Liver (tissue), 9 donors: ENCODE data around the gene KCNMA1. TPM values are rescaled to one million over a fixed set of nuclear protein-coding genes. Genes with fewer than 3 reads are reported as not detected.

Experiments used
- DNase-seq: peaks from one replicate; pipeline ENCODE4 v3.0.0-alpha.2; 2017; ENCODE audit warnings: low spot score
- H3K27ac ChIP-seq, 2 donors: one replicate each; pipeline ENCODE4 v1.7.0; 2013; ENCODE audit warnings: inconsistent platforms in 2 of 2, low read length in 2 of 2, control low read depth in 1 of 2, low read depth in 1 of 2, mild to moderate bottlenecking in 1 of 2
- H3K27me3 ChIP-seq, 4 donors: one replicate each; pipeline versions ENCODE4 v1.6.1 to v1.7.0; 2013; ENCODE audit warnings: low read length in 3 of 4, inconsistent platforms in 1 of 4, mild to moderate bottlenecking in 1 of 4, moderate library complexity in 1 of 4; ENCODE audit not compliant: control insufficient read depth in 4 of 4, insufficient read depth in 4 of 4
- H3K36me3 ChIP-seq, 4 donors: one replicate each; pipeline versions ENCODE4 v1.6.1 to v1.7.0; 2013; ENCODE audit warnings: low read length in 3 of 4, mild to moderate bottlenecking in 3 of 4, low read depth in 1 of 4, moderate library complexity in 1 of 4; ENCODE audit not compliant: control insufficient read depth in 4 of 4, insufficient read depth in 3 of 4
- H3K4me1 ChIP-seq, 4 donors: one replicate each; pipeline versions ENCODE4 v1.6.1 to v1.7.0; 2013; ENCODE audit warnings: low read length in 3 of 4, mild to moderate bottlenecking in 3 of 4, moderate library complexity in 1 of 4; ENCODE audit not compliant: control insufficient read depth in 4 of 4, insufficient read depth in 4 of 4
- H3K4me3 ChIP-seq, 3 donors: one replicate each; pipeline versions ENCODE4 v1.6.1 to v1.7.0; 2013; ENCODE audit warnings: low read length in 3 of 3, control low read depth in 1 of 3, low read depth in 1 of 3, mild to moderate bottlenecking in 1 of 3
- H3K9ac ChIP-seq, 2 donors: one replicate each; pipeline ENCODE4 v1.7.0; 2013; ENCODE audit warnings: low read length in 2 of 2, mild to moderate bottlenecking in 2 of 2, moderate library complexity in 2 of 2, control low read depth in 1 of 2, low read depth in 1 of 2
- H3K9me3 ChIP-seq, 4 donors: one replicate each; pipeline versions ENCODE4 v1.6.1 to v1.7.0; 2013; ENCODE audit warnings: low read length in 3 of 4; ENCODE audit not compliant: control insufficient read depth in 4 of 4
- EGR1 ChIP-seq, 2 donors: IDR thresholded peaks; 2 replicates each; pipeline ENCODE4 v1.6.1; 2016 to 2018; ENCODE audit warnings: antibody characterized with exemption in 2 of 2, low read depth in 2 of 2
- FOXA1 ChIP-seq: IDR thresholded peaks from 2 replicates; pipeline ENCODE4 v1.6.1; 2016; ENCODE audit warnings: antibody characterized with exemption
- GABPA ChIP-seq, 2 donors: IDR thresholded peaks in 1 of 2; conservative IDR thresholded peaks in 1 of 2; 2 replicates each; pipeline ENCODE4 v1.6.1; 2016; ENCODE audit warnings: antibody characterized with exemption in 2 of 2, mild to moderate bottlenecking in 1 of 2, moderate library complexity in 1 of 2
- HNF4G ChIP-seq: IDR thresholded peaks from 2 replicates; pipeline ENCODE4 v1.6.1; 2016; ENCODE audit warnings: antibody characterized with exemption
- JUND ChIP-seq, 2 donors: IDR thresholded peaks; 2 replicates each; pipeline ENCODE4 v1.6.1; 2016; ENCODE audit warnings: antibody characterized with exemption in 2 of 2
- NR2F2 ChIP-seq: IDR thresholded peaks from 2 replicates; pipeline ENCODE4 v1.6.1; 2016; ENCODE audit warnings: antibody characterized with exemption
- RAD21 ChIP-seq, 2 donors: IDR thresholded peaks; 2 replicates each; pipeline ENCODE4 v1.6.1; 2016; ENCODE audit warnings: antibody characterized with exemption in 2 of 2, mild to moderate bottlenecking in 2 of 2
- SP1 ChIP-seq: IDR thresholded peaks from 2 replicates; pipeline ENCODE4 v1.6.1; 2018; ENCODE audit warnings: antibody characterized with exemption, mild to moderate bottlenecking
- TAF1 ChIP-seq: conservative IDR thresholded peaks from 2 replicates; pipeline ENCODE4 v1.6.1; 2016; ENCODE audit warnings: antibody characterized with exemption, mild to moderate bottlenecking
- YY1 ChIP-seq: IDR thresholded peaks from 2 replicates; pipeline ENCODE4 v1.6.1; 2016; ENCODE audit warnings: antibody characterized with exemption, mild to moderate bottlenecking
- WGBS: extraction: QIAGEN DNeasy Blood & Tissue Kit; methylation state at CpG from one replicate; pipeline ENCODE4 v1.1.7; 2013; 5-methylcytosine and 5-hydroxymethylcytosine counted together
- polyA plus RNA-seq, 2 donors: library from polyadenylated mRNA; stranded (reverse) in 1 of 2; unstranded in 1 of 2; fragments of 200-250 nt in 1 of 2; fragments of >200 nt in 1 of 2; fragmentation: Nextera tagmentation in 1 of 2; extraction: Ambion mirVana in 1 of 2; gene quantifications; one replicate each; pipeline versions ENCODE4 v1.2.1 to v1.2.3, GENCODE V29; 2013 to 2015
- total RNA-seq, 2 donors: library from RNA; depleted of rRNA; stranded (reverse); fragments of >200 nt; gene quantifications; one replicate each; pipeline ENCODE4 v1.2.3, GENCODE V29; 2014
- TF ChIP-seq, protein P1 (sequence below): IDR thresholded peaks from 2 replicates; pipeline ENCODE4 v1.6.1; 2016; ENCODE audit warnings: antibody characterized with exemption
- TF ChIP-seq, protein P2 (sequence below): IDR thresholded peaks from 2 replicates; pipeline ENCODE4 v1.6.1; 2016; ENCODE audit warnings: antibody characterized with exemption
- TF ChIP-seq, protein P3 (sequence below): IDR thresholded peaks from 2 replicates; pipeline ENCODE4 v1.6.1; 2016; ENCODE audit warnings: antibody characterized with exemption, mild to moderate bottlenecking
- TF ChIP-seq, protein P4 (sequence below): IDR thresholded peaks from 2 replicates; pipeline ENCODE4 v1.6.1; 2016; ENCODE audit warnings: antibody characterized with exemption
- TF ChIP-seq, protein P5 (sequence below): fragments of 150-350 bp; IDR thresholded peaks from 2 replicates; pipeline ENCODE4 v1.5.1; 2017; ENCODE audit warnings: improper control_type of control experiment, low read depth, low read length; ENCODE audit not compliant: missing input control
- donor health status: healthy.
- donor health status: healthy.
- donor health status: healthy.
- donor health status: healthy.
- donor health status: healthy.

KCNMA1 gene
- total and polyA plus RNA-seq, 4 donors, result 2.5 to 9.7 (median 4.7) TPM

DNA sequence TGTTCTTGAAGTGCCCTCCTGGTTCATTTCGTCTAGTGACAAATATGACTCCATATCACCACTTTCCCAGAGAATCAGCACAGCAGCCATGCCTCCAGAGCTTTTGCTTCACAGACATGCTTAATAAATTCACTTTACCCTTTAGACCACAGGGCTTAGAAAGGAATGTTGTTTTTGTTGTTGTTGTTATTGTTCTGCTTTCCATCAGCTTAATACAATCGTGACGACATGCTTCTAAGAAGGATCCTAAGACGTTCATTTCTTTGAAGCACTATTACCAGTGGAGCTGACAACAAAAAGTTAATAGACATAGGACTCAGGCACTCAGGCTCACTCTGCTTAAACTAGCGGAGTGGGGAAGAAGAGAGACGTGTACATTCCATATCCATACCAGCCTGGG, 418.6 kb downstream of the KCNMA1 start:
- no peaks in the 10 kb centered on the region for H3K27me3 ChIP-seq
- H3K9ac ChIP-seq, result no peak overlapping the region
- no peaks in the 10 kb centered on the region for H3K9me3 ChIP-seq
- no peak for DNase-seq
- H3K4me1 ChIP-seq, result no peaks in the 10 kb centered on the region
- H3K27ac ChIP-seq, result no peak overlapping the region
- TF ChIP-seq, protein P1, sequence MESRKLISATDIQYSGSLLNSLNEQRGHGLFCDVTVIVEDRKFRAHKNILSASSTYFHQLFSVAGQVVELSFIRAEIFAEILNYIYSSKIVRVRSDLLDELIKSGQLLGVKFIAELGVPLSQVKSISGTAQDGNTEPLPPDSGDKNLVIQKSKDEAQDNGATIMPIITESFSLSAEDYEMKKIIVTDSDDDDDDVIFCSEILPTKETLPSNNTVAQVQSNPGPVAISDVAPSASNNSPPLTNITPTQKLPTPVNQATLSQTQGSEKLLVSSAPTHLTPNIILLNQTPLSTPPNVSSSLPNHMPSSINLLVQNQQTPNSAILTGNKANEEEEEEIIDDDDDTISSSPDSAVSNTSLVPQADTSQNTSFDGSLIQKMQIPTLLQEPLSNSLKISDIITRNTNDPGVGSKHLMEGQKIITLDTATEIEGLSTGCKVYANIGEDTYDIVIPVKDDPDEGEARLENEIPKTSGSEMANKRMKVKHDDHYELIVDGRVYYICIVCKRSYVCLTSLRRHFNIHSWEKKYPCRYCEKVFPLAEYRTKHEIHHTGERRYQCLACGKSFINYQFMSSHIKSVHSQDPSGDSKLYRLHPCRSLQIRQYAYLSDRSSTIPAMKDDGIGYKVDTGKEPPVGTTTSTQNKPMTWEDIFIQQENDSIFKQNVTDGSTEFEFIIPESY, result no peak
- TF ChIP-seq GABPA (IDR thresholded peaks at IDR 0.05 in 1 of 2, conservative IDR thresholded peaks at IDR 0.05 in 1 of 2), result no peak
- TF ChIP-seq YY1, result no peak
- TF ChIP-seq TAF1, result no peak
- TF ChIP-seq, protein P2, sequence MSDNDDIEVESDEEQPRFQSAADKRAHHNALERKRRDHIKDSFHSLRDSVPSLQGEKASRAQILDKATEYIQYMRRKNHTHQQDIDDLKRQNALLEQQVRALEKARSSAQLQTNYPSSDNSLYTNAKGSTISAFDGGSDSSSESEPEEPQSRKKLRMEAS, result no peak
- no peak for TF ChIP-seq JUND (IDR thresholded peaks at IDR 0.05)
- no peak for TF ChIP-seq NR2F2
- H3K36me3 ChIP-seq, result no peaks in the 10 kb centered on the region
- no peak overlapping the region for H3K4me3 ChIP-seq
- WGBS, result 92% methylated on average over 6 of the region's 6 CpGs

DNA sequence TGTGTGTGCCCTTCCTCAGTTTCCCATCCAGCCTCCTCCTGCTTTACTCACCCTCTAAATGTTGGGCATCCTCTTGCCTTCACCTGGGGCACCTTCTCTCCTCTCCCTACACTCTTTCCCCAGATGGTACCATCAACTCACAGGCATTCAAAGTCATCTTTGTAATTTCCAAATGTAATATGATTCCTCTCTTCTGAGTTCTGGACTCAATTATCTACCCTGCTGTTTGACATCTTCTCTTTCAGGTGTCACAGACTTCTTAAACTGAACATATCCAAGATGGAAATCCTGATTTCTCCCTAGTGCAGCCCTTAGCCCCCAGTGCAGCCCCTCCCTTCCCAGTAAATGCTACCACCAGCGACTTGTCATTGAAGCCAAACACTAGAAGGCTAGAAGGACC, 422.8 kb downstream of the KCNMA1 start:
- Histone ChIP-seq H3K36me3 (no peaks in the 10 kb centered on the region), H3K4me3 (no peak overlapping the region), H3K27me3 (no peaks in the 10 kb centered on the region), H3K27ac (no peak overlapping the region), H3K9me3 (peaks cover 0 to 3% (median 0%) of the 10 kb centered on the region in 4 donors), H3K4me1 (no peaks in the 10 kb centered on the region), H3K9ac (no peak overlapping the region)
- no peak for DNase-seq
- 97% methylated on average over 1 of the region's 1 CpG for whole genome bisulfite sequencing
- no peak for TF ChIP-seq SP1
- TF ChIP-seq, protein P3, sequence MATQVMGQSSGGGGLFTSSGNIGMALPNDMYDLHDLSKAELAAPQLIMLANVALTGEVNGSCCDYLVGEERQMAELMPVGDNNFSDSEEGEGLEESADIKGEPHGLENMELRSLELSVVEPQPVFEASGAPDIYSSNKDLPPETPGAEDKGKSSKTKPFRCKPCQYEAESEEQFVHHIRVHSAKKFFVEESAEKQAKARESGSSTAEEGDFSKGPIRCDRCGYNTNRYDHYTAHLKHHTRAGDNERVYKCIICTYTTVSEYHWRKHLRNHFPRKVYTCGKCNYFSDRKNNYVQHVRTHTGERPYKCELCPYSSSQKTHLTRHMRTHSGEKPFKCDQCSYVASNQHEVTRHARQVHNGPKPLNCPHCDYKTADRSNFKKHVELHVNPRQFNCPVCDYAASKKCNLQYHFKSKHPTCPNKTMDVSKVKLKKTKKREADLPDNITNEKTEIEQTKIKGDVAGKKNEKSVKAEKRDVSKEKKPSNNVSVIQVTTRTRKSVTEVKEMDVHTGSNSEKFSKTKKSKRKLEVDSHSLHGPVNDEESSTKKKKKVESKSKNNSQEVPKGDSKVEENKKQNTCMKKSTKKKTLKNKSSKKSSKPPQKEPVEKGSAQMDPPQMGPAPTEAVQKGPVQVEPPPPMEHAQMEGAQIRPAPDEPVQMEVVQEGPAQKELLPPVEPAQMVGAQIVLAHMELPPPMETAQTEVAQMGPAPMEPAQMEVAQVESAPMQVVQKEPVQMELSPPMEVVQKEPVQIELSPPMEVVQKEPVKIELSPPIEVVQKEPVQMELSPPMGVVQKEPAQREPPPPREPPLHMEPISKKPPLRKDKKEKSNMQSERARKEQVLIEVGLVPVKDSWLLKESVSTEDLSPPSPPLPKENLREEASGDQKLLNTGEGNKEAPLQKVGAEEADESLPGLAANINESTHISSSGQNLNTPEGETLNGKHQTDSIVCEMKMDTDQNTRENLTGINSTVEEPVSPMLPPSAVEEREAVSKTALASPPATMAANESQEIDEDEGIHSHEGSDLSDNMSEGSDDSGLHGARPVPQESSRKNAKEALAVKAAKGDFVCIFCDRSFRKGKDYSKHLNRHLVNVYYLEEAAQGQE, result no peak
- no peak for TF ChIP-seq RAD21 (IDR thresholded peaks at IDR 0.05)
- no peak for TF ChIP-seq JUND (IDR thresholded peaks at IDR 0.05)
- TF ChIP-seq, protein P4, sequence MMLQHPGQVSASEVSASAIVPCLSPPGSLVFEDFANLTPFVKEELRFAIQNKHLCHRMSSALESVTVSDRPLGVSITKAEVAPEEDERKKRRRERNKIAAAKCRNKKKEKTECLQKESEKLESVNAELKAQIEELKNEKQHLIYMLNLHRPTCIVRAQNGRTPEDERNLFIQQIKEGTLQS, result no peak
- TF ChIP-seq FOXA1, result no peak
- no peak for TF ChIP-seq GABPA (IDR thresholded peaks at IDR 0.05 in 1 of 2, conservative IDR thresholded peaks at IDR 0.05 in 1 of 2)
- no peak for TF ChIP-seq EGR1 (IDR thresholded peaks at IDR 0.05; ENCODE audit: low read depth in 2 of 2)
- TF ChIP-seq, protein P1, result no peak
- TF ChIP-seq, protein P5, sequence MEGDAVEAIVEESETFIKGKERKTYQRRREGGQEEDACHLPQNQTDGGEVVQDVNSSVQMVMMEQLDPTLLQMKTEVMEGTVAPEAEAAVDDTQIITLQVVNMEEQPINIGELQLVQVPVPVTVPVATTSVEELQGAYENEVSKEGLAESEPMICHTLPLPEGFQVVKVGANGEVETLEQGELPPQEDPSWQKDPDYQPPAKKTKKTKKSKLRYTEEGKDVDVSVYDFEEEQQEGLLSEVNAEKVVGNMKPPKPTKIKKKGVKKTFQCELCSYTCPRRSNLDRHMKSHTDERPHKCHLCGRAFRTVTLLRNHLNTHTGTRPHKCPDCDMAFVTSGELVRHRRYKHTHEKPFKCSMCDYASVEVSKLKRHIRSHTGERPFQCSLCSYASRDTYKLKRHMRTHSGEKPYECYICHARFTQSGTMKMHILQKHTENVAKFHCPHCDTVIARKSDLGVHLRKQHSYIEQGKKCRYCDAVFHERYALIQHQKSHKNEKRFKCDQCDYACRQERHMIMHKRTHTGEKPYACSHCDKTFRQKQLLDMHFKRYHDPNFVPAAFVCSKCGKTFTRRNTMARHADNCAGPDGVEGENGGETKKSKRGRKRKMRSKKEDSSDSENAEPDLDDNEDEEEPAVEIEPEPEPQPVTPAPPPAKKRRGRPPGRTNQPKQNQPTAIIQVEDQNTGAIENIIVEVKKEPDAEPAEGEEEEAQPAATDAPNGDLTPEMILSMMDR, result no peak
- no peak for TF ChIP-seq NR2F2
- TF ChIP-seq HNF4G, result no peak
- TF ChIP-seq YY1, result no peak
